Measurements from ENCODE around the gene UAP1L1. TPM values are rescaled to one million over a fixed set of nuclear protein-coding genes. Genes with fewer than 3 reads are reported as not detected.

The UAP1L1 gene
- total RNA-seq, 1 donor from 2014 or later = 3.2 TPM

GRCh38 chr9:137126786-137127185, 49.5 kb downstream of the UAP1L1 start:
- Mint-ChIP-seq H3K4me3 (ENCODE audit: unreplicated experiment) (no peak overlapping the region), H3K4me1 (ENCODE audit: unreplicated experiment) (peaks cover 24% of the 10 kb centered on the region), H3K27ac (ENCODE audit: unreplicated experiment) (peak overlapping the region; percentile 89), H3K9me3 (ENCODE audit: unreplicated experiment) (no peaks in the 10 kb centered on the region), H3K27me3 (ENCODE audit: unreplicated experiment) (peaks cover 5% of the 10 kb centered on the region), H3K36me3 (ENCODE audit: low read depth, unreplicated experiment) (no peaks in the 10 kb centered on the region)
- no peak for TF ChIP-seq CTCF (IDR thresholded peaks at IDR 0.05; ENCODE audit: unreplicated experiment)
- no peak for DNase-seq (ENCODE audit: low spot score)

- no peak for TF ChIP-seq CTCF (IDR thresholded peaks at IDR 0.05; ENCODE audit: unreplicated experiment)
- peak overlapping the region; percentile 89 for H3K27ac Mint-ChIP-seq (ENCODE audit: unreplicated experiment)
- peaks cover 21% of the 10 kb centered on the region for H3K4me1 Mint-ChIP-seq (ENCODE audit: unreplicated experiment)
- DNase-seq (ENCODE audit: low spot score) = no peak
- H3K9me3 Mint-ChIP-seq (ENCODE audit: unreplicated experiment) = no peaks in the 10 kb centered on the region
- peak overlapping the region; percentile 89 for H3K4me3 Mint-ChIP-seq (ENCODE audit: unreplicated experiment)
- peaks cover 5% of the 10 kb centered on the region for H3K27me3 Mint-ChIP-seq (ENCODE audit: unreplicated experiment)
- no peaks in the 10 kb centered on the region for H3K36me3 Mint-ChIP-seq (ENCODE audit: low read depth, unreplicated experiment)
These were observed 50.2 kb downstream of the UAP1L1 start for GRCh38 chr9:137127301-137128157.

GRCh38 chr9:137128158-137128861, 51.0 kb downstream of the UAP1L1 start:
- peaks cover 21% of the 10 kb centered on the region for H3K4me1 Mint-ChIP-seq (ENCODE audit: unreplicated experiment)
- H3K9me3 Mint-ChIP-seq (ENCODE audit: unreplicated experiment) = no peaks in the 10 kb centered on the region
- H3K4me3 Mint-ChIP-seq (ENCODE audit: unreplicated experiment) = peak overlapping the region; percentile 89
- TF ChIP-seq CTCF (IDR thresholded peaks at IDR 0.05; ENCODE audit: unreplicated experiment) = no peak
- DNase-seq (ENCODE audit: low spot score) = no peak
- H3K27ac Mint-ChIP-seq (ENCODE audit: unreplicated experiment) = peak overlapping the region; percentile 70
- H3K36me3 Mint-ChIP-seq (ENCODE audit: low read depth, unreplicated experiment) = no peaks in the 10 kb centered on the region
- peaks cover 5% of the 10 kb centered on the region for H3K27me3 Mint-ChIP-seq (ENCODE audit: unreplicated experiment)

- Mint-ChIP-seq H3K27me3 (ENCODE audit: unreplicated experiment) (peaks cover 5% of the 10 kb centered on the region), H3K36me3 (ENCODE audit: low read depth, unreplicated experiment) (no peaks in the 10 kb centered on the region), H3K27ac (ENCODE audit: unreplicated experiment) (peak overlapping the region; percentile 70), H3K9me3 (ENCODE audit: unreplicated experiment) (no peaks in the 10 kb centered on the region), H3K4me3 (ENCODE audit: unreplicated experiment) (peak overlapping the region; percentile 89), H3K4me1 (ENCODE audit: unreplicated experiment) (peaks cover 21% of the 10 kb centered on the region)
- no peak for DNase-seq (ENCODE audit: low spot score)
- no peak for TF ChIP-seq CTCF (IDR thresholded peaks at IDR 0.05; ENCODE audit: unreplicated experiment)
These were observed 51.6 kb downstream of the UAP1L1 start for GRCh38 chr9:137128862-137129455.
